Fibroblast of the aortic adventitia (primary cell): ENCODE results near the gene SPATA22. TPM values are rescaled to one million over a fixed set of nuclear protein-coding genes. Genes with fewer than 3 reads are reported as not detected.
A peak's percentile ranks its signal among the peaks of the same experiment; 100 is the strongest.
"Not testable (repeated sequence)": the region's sequence is repeated elsewhere in the genome, so short reads cannot be mapped to it uniquely, and the experiment has no call there.

Experiments used
- DNase-seq: peaks from one replicate; pipeline ENCODE4 v3.0.0-alpha.2; 2010; ENCODE audit warnings: low read depth
- H3K4me3 ChIP-seq: 2 replicates; pipeline ENCODE4 v1.5.1; 2011; ENCODE audit warnings: low read depth, mild to moderate bottlenecking, control low read depth, low read length, moderate library complexity
- CTCF ChIP-seq: IDR thresholded peaks from 2 replicates; pipeline ENCODE4 v1.5.1; 2011; ENCODE audit warnings: mild to moderate bottlenecking, low read length, control low read depth, inconsistent platforms; ENCODE audit not compliant: insufficient read depth
- total RNA-seq: library from RNA; depleted of rRNA; stranded (reverse); fragments of >200 nt; gene quantifications from 2 replicates; pipeline ENCODE4 v1.2.3, GENCODE V29; 2012; ENCODE audit warnings: low replicate concordance

Gene SPATA22
- total RNA-seq, 1 donor = not detected

DNA sequence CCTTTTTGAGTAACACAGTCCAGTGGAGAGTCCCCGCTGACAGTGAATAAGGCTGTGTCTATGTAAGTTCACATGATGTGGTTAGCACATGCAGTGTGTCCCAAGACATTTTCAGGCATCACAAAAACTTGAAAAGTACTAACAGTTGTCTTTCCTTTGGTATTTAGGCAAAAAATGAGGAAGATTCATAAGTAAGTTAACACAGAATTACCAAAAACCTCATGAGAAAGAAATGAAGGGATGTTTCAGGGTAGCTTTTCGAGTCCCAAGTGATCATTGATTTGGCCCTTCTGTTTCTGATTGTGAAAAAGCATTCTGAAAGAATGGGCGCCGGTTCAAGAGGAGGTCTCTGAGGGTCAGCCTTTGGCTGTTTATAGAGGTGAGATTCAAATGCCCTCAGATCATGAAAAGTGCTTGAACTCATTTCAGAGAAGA is 3.6 kb upstream of the SPATA22 start:
- no peak overlapping the region for H3K4me3 ChIP-seq
- DNase-seq = no peak
- TF ChIP-seq CTCF = no peak

- no peak for TF ChIP-seq CTCF
- peak; percentile 6 for DNase-seq
- H3K4me3 ChIP-seq = no peak overlapping the region
Observed at GRCh38 chr17:3474212-3474611, 2.6 kb upstream of the SPATA22 start.

DNA sequence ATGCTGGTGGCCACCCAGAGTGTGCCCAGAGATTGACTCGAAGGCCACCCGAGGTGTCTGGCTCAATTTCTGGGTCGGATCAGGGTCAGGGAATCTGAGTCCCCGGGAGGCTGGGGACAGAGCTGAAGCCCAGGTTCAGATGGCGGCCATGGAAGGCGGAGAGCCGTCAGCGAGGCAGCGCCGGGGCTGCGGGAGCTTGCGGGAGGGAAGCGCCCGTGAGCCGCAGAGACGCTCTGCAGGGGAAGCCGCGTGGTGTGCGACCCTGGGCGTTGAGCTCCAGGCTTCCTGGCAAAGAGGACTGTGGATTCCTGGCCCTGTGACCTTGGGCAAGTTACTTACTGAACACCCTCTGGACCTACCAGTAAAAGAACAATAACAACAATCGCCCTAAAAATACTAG is 518 bp upstream of the SPATA22 start:
- TF ChIP-seq CTCF = no peak
- H3K4me3 ChIP-seq = no peak overlapping the region
- DNase-seq = no peak

- TF ChIP-seq CTCF = no peak
- no peak overlapping the region for H3K4me3 ChIP-seq
- DNase-seq = no peak
Observed at GRCh38 chr17:3469529-3469928, 2.1 kb downstream of the SPATA22 start.

- not testable (repeated sequence) for H3K4me3 ChIP-seq, DNase-seq
Observed at GRCh38 chr17:3466355-3466754, 5.3 kb downstream of the SPATA22 start.

- DNase-seq = no peak
- no peak for TF ChIP-seq CTCF
- no peak overlapping the region for H3K4me3 ChIP-seq
Observed at GRCh38 chr17:3448059-3448665, 23.5 kb downstream of the SPATA22 start.

GRCh38 chr17:3447625-3448024 is 24.0 kb downstream of the SPATA22 start:
- DNase-seq = no peak
- TF ChIP-seq CTCF = no peak
- H3K4me3 ChIP-seq = no peak overlapping the region
